OCI-LY7 (cell line): ENCODE measurements around the gene LRRFIP1. TPM values are rescaled to one million over a fixed set of nuclear protein-coding genes. Genes with fewer than 3 reads are reported as not detected.

Experiments
- BruUV-seq: library from RNA; stranded (reverse); fragments of 400-500 nt; replicated peaks from 2 replicates; lab custom pipeline; 2021; lab: Mats Ljungman, UMichigan
- CTCF ChIA-PET: fragments of 300-600 bp; sonication (Branson Sonifier 250); formaldehyde crosslinking; loops from one replicate; lab custom pipeline; 2022; ENCODE audit warnings: antibody characterized with exemption; ENCODE audit not compliant: unreplicated experiment; lab: Charles Lee
- POLR2A ChIA-PET: fragments of 300-600 bp; sonication (Branson Sonifier 250); formaldehyde crosslinking; loops from one replicate; lab custom pipeline; 2022; ENCODE audit warnings: antibody characterized with exemption; lab: Charles Lee
- DNase-seq: peaks from one replicate; pipeline ENCODE4 v3.0.0-alpha.2; 2015; ENCODE audit warnings: low spot score
- H2AFZ ChIP-seq: fragments of 200-600 bp; sonication (generic), shearing (Covaris generic); 2 replicates; pipeline ENCODE4 v1.6.1; 2014; ENCODE audit warnings: mild to moderate bottlenecking, antibody characterized with exemption, low read length, moderate library complexity
- H3K27ac ChIP-seq: fragments of 200-600 bp; sonication (generic); 2 replicates; pipeline ENCODE4 v1.5.1; 2014; ENCODE audit warnings: mixed run types, low read depth, mild to moderate bottlenecking, moderate library complexity, low read length, inconsistent platforms; ENCODE audit not compliant: poor library complexity, severe bottlenecking
- H3K36me3 ChIP-seq: fragments of 200-600 bp; sonication (generic); 2 replicates; pipeline ENCODE4 v1.6.1; 2014; ENCODE audit warnings: mild to moderate bottlenecking, antibody characterized with exemption, low read length, moderate library complexity, mixed read lengths; ENCODE audit not compliant: insufficient read depth
- H3K4me1 ChIP-seq: fragments of 200-600 bp; sonication (generic); 2 replicates; pipeline ENCODE4 v1.5.1; 2014; ENCODE audit warnings: mild to moderate bottlenecking, low read length; ENCODE audit not compliant: insufficient read depth, poor library complexity, severe bottlenecking
- H3K4me2 ChIP-seq: fragments of 200-600 bp; sonication (generic); 2 replicates; pipeline ENCODE4 v1.6.1; 2014; ENCODE audit warnings: mild to moderate bottlenecking, low read length
- H3K4me3 ChIP-seq: fragments of 200-600 bp; sonication (generic); 2 replicates; pipeline ENCODE4 v1.5.1; 2014; ENCODE audit warnings: mild to moderate bottlenecking, low read depth, low read length; ENCODE audit not compliant: poor library complexity, severe bottlenecking
- H3K79me2 ChIP-seq: fragments of 200-600 bp; sonication (generic); 2 replicates; pipeline ENCODE4 v1.6.1; 2016; ENCODE audit warnings: low read depth, mild to moderate bottlenecking, low read length, moderate library complexity, mixed read lengths; ENCODE audit not compliant: insufficient read depth
- H3K9me2 ChIP-seq: fragments of 200-600 bp; sonication (generic); 2 replicates; pipeline ENCODE4 v1.6.1; 2016; ENCODE audit warnings: mild to moderate bottlenecking, low read length, mixed read lengths; ENCODE audit not compliant: insufficient read depth
- H3K9me3 ChIP-seq: fragments of 200-600 bp; sonication (generic); 2 replicates; pipeline ENCODE4 v1.6.1; 2014; ENCODE audit warnings: mild to moderate bottlenecking, mixed run types, low read length, mixed read lengths
- H4K20me1 ChIP-seq: fragments of 200-600 bp; sonication (generic); 2 replicates; pipeline ENCODE4 v1.6.1; 2014; ENCODE audit warnings: mild to moderate bottlenecking, antibody characterized with exemption, low read length, moderate library complexity, mixed read lengths; ENCODE audit not compliant: insufficient read depth
- CTCF ChIP-seq: fragments of 200-600 bp; sonication (generic); conservative IDR thresholded peaks from 2 replicates; pipeline ENCODE4 v1.5.1; 2014; ENCODE audit warnings: mild to moderate bottlenecking, antibody characterized with exemption, low read length, moderate library complexity, mixed read lengths
- EZH2phosphoT487 ChIP-seq: fragments of 200-600 bp; sonication (generic); IDR thresholded peaks from 2 replicates; pipeline ENCODE4 v1.6.1; 2018; ENCODE audit warnings: low read depth, borderline replicate concordance, mild to moderate bottlenecking, mixed run types, antibody characterized with exemption, low read length, moderate library complexity, mixed read lengths
- intact Hi-C: fragments of 100-400 bp; cut with micrococcal nuclease; formaldehyde crosslinking; loops from one replicate; pipeline ENCODE4 v1.10.0; 2022; ENCODE audit not compliant: unreplicated experiment
- total RNA-seq, 2 experiments: library from RNA; depleted of rRNA in 1 of 2; stranded (reverse); fragments of >200 nt in 1 of 2; shearing (Covaris generic) in 1 of 2; gene quantifications; 2 replicates each; pipeline ENCODE4 v1.2.3, GENCODE V29; 2014 to 2022

Gene LRRFIP1
- total RNA-seq, 2 experiments from 2014 or later: 95.7 to 216 TPM

- BruUV-seq: no TSS peak
- H3K9me2 ChIP-seq: no peaks in the 10 kb centered on the region
- TF ChIP-seq CTCF (no peak), EZH2phosphoT487 (no peak)
- no peak for DNase-seq
- no peaks in the 10 kb centered on the region for H3K36me3 ChIP-seq
- no peak overlapping the region for H3K4me3 ChIP-seq
- no peak overlapping the region for H3K27ac ChIP-seq
- H3K79me2 ChIP-seq: no peaks in the 10 kb centered on the region
- ChIA-PET CTCF (interaction anchor here (0.6 kb wide), 1 partner anchor 76 kb away, joined by 3 read pairs; no protein-coding TSS in a partner anchor), POLR2A (interaction anchor here (0.6 kb wide), 1 partner anchor 369 kb away, joined by 3 read pairs; no protein-coding TSS in a partner anchor)
- intact Hi-C loops: loop anchor here (2.0 to 10.0 kb wide), 2 partner anchors 120 to 150 kb away; no protein-coding TSS in a partner anchor
- no peaks in the 10 kb centered on the region for H4K20me1 ChIP-seq
- H3K4me1 ChIP-seq: peaks cover 13% of the 10 kb centered on the region
- no peaks in the 10 kb centered on the region for H3K9me3 ChIP-seq
- no peak overlapping the region for H3K4me2 ChIP-seq
- no peak overlapping the region for H2AFZ ChIP-seq
These were observed 2.1 kb upstream of the LRRFIP1 start for GRCh38 chr2:237625216-237625705.

- no peak for TF ChIP-seq CTCF
- no peak for TF ChIP-seq EZH2phosphoT487
- POLR2A ChIA-PET: interaction anchor here (0.6 kb wide), 1 partner anchor 368 kb away, joined by 3 read pairs; no protein-coding TSS in a partner anchor
- Histone ChIP-seq H3K9me2 (no peaks in the 10 kb centered on the region), H3K36me3 (no peaks in the 10 kb centered on the region), H4K20me1 (no peaks in the 10 kb centered on the region), H3K4me3 (no peak overlapping the region), H3K4me2 (no peak overlapping the region), H3K9me3 (no peaks in the 10 kb centered on the region), H3K4me1 (peaks cover 18% of the 10 kb centered on the region), H2AFZ (no peak overlapping the region), H3K27ac (no peak overlapping the region), H3K79me2 (no peaks in the 10 kb centered on the region)
- no TSS peak for BruUV-seq
- CTCF ChIA-PET: no interaction called here
- intact Hi-C loops: loop anchor here (2.0 to 10.0 kb wide), 2 partner anchors 119 to 149 kb away; no protein-coding TSS in a partner anchor
- DNase-seq: peak; percentile 23
These were observed 1.6 kb upstream of the LRRFIP1 start for GRCh38 chr2:237625777-237626176.

- Histone ChIP-seq H3K9me3 (no peaks in the 10 kb centered on the region), H4K20me1 (no peaks in the 10 kb centered on the region), H3K4me1 (peaks cover 30% of the 10 kb centered on the region), H3K4me3 (no peak overlapping the region), H2AFZ (no peak overlapping the region), H3K27ac (no peak overlapping the region), H3K9me2 (no peaks in the 10 kb centered on the region), H3K4me2 (no peak overlapping the region), H3K79me2 (no peaks in the 10 kb centered on the region), H3K36me3 (no peaks in the 10 kb centered on the region)
- ChIA-PET CTCF (no interaction called here), POLR2A (interaction anchor here (0.6 kb wide), 1 partner anchor 579 kb away, joined by 3 read pairs; no protein-coding TSS in a partner anchor)
- no TSS peak for BruUV-seq
- no peak for DNase-seq
- TF ChIP-seq CTCF (no peak), EZH2phosphoT487 (no peak)
- intact Hi-C loops: loop anchor here (10.0 kb wide), 1 partner anchor 148 kb away; no protein-coding TSS in a partner anchor
These were observed 460 bp upstream of the LRRFIP1 start for GRCh38 chr2:237626813-237627440.
